ENCODE results near the gene EXD3.
A peak's percentile ranks its signal among the peaks of the same experiment; 100 is the strongest.

The EXD3 gene

DNA sequence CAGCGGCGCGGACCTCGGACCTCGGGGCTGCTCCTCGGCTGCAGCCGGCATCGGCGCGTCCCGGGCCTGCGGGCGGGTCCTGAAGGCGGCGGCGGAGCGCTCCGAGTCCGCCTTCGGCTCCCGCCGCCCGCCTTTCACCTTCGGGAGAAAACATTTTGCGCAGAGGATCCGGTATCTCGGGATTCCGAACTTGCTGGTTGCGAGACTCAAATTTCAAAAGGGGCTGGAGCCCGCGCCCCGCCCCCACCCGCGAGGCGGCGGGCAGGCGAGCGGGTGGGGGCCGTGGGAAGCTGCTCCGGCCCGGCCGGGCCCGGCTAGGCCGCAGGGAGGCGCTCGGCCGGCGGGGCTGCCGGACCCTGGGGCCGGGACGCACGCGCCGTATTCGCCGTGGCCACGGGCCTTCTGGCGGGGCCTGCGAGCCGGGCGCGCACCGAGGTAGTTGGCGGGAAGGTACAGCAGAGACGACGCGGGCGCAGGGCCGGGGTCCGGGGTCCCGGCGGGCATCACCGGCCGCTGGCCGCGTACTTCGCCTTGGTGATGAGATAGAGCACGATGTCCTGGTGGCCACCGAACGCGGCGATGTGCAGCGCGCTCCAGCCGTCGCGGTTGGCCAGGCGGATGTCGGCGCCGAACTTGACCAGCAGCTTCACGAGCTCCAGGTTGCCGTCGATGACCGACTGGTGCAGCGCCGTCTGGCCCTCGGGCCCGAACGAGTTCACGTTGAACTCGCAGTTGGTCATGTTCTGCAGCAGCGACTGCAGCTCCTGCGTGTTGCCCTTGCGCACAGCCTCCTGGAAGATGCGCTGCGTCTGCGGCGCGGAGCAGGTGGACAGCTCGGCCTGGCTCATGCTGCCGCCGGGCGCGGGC is 121.6 kb downstream of the EXD3 start:
- DNase-seq = peak; percentile 45

- no peak for DNase-seq
Measured at GRCh38 chr9:137300567-137301080, 122.3 kb downstream of the EXD3 start.

DNA sequence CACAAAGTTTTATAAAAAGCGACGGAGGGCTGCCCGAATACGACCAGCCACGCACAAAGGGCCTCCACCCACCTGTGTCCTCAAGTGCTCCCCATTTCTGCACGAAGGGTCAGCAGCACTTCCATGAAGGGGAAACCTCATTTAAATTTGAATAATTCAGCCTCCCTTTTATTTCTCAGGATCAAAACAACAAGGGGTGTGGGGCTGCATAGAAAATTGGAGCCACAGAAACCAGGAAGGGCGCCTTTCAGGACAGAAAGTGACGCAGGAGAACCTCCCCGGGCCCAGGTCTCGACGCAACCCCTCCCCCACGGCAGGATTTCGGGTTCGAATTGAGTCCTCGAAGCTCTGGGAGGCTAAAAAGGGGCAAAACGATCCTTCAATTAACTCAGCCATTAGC is 123.0 kb downstream of the EXD3 start:
- DNase-seq = no peak

- DNase-seq = no peak
Measured at GRCh38 chr9:137299203-137299565, 123.8 kb downstream of the EXD3 start.

- DNase-seq = no peak
Measured at GRCh38 chr9:137298401-137299202, 124.4 kb downstream of the EXD3 start.

DNA sequence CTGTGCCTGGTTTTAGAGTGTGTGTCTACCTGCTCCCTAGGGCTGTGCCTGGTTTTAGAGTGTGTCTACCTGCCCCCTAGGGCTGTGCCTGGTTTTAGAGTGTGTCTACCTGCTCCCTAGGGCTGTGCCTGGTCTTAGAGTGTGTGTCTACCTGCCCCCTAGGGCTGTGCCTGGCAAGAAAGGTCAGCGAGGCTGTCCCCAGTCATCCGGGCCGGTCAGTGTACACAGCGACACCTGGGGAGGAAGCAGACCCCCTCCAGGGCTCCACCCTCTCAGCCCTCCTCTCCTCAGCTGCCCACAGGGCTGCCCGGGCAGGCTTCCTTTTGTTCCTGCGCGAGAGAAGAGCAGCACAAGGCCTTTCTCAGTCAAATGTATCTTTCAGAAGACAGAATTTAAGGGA is 125.0 kb downstream of the EXD3 start:
- no peak for DNase-seq

DNA sequence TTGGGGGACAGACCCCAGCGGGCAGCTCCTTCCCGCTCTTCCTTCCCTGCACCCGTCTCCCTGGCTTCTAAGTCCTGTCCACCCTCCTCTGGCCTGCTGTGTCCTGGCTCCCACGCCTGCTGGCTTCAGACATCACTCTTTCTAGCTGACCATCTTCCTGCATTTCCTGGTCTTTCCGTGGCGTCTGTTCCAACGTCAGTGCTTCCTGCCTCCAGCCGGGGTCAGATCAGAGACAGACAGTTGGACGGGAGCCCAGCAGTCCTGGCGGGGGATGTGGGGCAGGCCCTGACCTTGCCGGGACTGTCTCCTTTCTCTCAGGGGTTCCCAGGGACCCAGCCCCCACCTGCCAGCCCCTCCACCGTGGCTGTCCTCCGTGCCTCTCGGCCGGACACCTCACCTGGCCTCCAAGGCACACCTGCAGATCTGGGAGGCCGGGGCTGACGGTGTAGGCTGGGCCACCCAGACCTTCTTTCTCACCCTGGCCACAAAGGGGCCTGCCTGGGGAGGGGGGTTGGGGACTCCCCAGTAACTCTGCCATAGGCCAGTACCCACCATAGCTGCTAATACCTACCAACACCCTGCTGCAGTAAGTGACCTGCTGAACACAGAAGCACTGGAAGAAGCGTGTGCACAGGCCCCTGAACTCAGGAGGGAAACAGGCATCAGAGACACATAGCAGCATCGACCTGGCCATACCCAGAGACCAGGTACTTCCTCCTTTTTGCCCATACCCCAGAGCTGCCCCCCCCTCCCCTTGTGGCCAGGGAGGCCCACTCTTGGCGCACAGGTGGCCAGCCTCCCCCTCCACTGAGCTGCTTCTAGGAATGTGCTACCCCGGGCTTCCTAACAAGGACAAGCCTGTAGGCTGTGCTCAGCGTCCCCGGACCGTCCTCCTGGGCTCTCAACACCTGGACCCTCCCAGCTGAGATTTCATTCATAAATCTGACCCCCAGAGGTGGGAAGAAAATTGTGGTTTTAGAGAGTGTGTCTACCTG is 126.0 kb downstream of the EXD3 start:
- no peak for DNase-seq

- no peak for DNase-seq
Measured at GRCh38 chr9:137295849-137296669, 126.9 kb downstream of the EXD3 start.

DNA sequence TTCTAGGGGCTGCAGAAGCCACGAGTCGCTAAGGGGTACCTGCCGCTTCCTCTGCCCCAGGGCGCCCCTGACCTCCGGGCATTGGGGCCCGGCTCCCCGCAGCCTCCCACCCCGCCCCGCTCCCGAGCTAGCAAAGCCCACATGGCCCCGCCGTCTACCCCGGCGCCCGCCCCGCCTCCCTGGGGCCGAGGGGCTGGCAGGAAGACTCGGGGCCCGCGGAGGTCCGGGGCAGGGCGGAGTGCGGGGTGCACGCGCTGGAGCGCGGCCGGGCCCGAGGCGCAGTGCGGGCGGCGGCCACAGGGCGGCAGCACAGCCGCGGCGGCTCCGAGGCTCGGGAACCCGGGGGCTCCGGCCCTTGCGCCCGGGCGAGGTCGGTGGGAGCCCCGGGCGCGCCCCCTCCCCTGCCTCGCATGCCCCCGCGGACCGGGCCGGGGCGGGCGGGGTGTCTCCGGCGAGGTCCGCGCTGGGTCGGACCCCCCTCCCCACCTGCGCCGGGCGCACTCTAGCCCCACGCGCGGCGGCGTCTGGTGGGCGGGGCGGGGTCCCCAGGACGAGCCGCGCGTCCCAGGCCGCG is 127.6 kb downstream of the EXD3 start:
- peak; percentile 74 for DNase-seq

DNA sequence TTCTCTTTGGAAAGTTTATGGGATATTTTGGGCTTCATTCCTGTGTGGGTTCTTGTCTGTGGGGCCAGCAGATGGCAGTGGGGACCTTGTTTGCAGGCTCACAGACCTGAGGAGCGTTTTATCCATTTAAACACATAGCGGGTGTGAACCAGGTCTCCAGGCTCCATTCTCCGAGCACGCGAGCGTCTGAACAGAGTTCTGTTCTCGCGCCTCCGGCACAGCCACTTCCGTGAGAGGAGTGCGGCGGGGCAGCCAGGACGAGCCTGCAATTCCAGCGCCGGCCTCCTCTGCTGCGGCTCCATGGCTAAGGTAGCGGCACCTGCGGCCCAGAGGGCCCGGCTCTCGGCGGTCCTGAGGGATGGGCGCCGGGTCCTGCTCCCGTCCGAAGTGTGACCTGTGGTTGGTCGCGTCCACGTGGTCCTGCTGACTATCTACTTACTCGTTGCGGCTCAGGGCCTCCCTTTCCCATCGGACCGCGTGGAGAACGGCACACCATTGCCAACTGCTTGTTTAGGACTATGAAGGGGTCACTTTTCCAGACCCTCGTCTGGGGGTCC is 128.2 kb downstream of the EXD3 start:
- no peak for DNase-seq

- no peak for DNase-seq
Measured at GRCh38 chr9:137294091-137294680, 128.8 kb downstream of the EXD3 start.

DNA sequence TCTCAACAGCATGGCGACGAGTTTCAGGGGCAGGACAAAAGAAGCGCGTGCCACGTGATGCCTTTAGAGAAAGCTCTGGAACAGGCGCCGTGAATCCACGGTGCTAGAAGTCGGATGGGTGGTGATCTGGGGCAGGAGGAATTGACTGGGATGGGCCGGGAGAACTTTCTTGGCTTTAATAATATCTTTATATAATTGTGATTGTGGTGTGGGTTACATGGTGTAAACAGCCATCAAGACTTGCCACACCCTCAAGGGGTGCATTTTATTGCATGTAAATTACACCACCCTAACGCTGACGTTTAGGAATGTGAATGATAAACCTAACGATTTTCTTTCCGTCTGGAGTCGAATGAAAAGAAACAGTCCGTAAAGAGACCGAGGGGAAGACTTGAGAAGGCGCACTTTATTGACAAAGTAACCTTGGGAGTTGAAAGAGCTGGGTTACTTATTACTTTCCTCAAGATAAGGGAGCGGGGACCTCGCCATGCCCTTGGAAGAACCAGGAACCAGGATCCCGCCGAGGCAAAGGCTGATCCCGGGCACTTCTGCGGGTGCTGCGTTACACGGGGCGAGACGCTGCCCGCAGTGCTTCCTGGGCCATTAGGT is 129.4 kb downstream of the EXD3 start:
- no peak for DNase-seq

DNA sequence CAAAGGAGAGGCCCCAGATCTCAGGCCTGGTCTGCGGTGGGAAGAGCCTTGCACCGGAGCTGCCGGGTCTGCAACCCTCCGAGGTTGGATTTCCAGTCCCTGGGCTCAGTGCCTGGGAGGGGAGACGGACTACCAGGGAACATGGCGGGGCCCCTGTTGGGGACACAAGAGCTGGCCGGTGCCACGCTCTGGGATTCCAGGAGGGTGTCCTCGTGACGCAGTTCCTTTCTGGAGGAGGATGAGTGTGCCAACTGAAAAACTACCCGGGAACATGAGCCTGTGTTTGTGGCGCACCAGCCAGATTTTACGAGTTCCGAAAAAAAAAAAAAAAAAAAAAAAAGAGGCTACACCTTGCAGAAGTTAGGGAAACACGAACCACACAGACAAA is 129.9 kb downstream of the EXD3 start:
- DNase-seq = no peak

- DNase-seq = no peak
Measured at GRCh38 chr9:137286975-137287383, 136.0 kb downstream of the EXD3 start.

- DNase-seq = no peak
Measured at GRCh38 chr9:137281345-137282116, 141.4 kb downstream of the EXD3 start.

- no peak for DNase-seq
Measured at GRCh38 chr9:137280474-137281344, 142.3 kb downstream of the EXD3 start.

- no peak for DNase-seq
Measured at GRCh38 chr9:137279741-137280473, 143.1 kb downstream of the EXD3 start.
